Testis (tissue), 3 donors: ENCODE measurements around the gene MATN1. TPM values are rescaled to one million over a fixed set of nuclear protein-coding genes. Genes with fewer than 3 reads are reported as not detected.

ENCODE experiments used
- DNase-seq: peaks from one replicate; pipeline ENCODE4 v3.0.0-alpha.2; 2019
- H3K27ac ChIP-seq, 2 donors: fragments of 200-600 bp; sonication (generic); one replicate each; pipeline ENCODE4 v1.5.1; 2019
- H3K27me3 ChIP-seq: fragments of 200-600 bp; sonication (generic); one replicate; pipeline ENCODE4 v1.5.1; 2019
- H3K36me3 ChIP-seq: fragments of 200-600 bp; sonication (generic); one replicate; pipeline ENCODE4 v1.5.1; 2017; ENCODE audit warnings: low read depth; ENCODE audit errors: missing control alignments
- H3K4me1 ChIP-seq: fragments of 200-600 bp; sonication (generic); one replicate; pipeline ENCODE4 v1.5.1; 2019
- H3K4me3 ChIP-seq, 2 donors: fragments of 200-600 bp; sonication (generic); one replicate each; pipeline ENCODE4 v1.5.1; 2017 to 2019
- H3K9me3 ChIP-seq: fragments of 200-600 bp; sonication (generic); one replicate; pipeline ENCODE4 v1.5.1; 2017
- CTCF ChIP-seq, 3 experiments: fragments of 450-650 bp in 2 of 3; fragments of 200-600 bp in 1 of 3; sonication (generic) in 1 of 3; IDR thresholded peaks; one replicate each; pipeline ENCODE4 v1.5.1; 2016 to 2019; ENCODE audit warnings: antibody characterized with exemption in 3 of 3, mild to moderate bottlenecking in 2 of 3, moderate library complexity in 1 of 3
- POLR2A ChIP-seq: fragments of 450-650 bp; IDR thresholded peaks from one replicate; pipeline ENCODE4 v1.6.1; 2017; ENCODE audit warnings: antibody characterized with exemption, mild to moderate bottlenecking, moderate library complexity
- WGBS, 2 donors: methylation state at CpG; one replicate each; pipeline ENCODE4 v1.1.5; 2018; 5-methylcytosine and 5-hydroxymethylcytosine counted together
- intact Hi-C: fragments of 100-400 bp; cut with DNase I; formaldehyde crosslinking; loops from one replicate; pipeline ENCODE4 v1.15.1; 2023; ENCODE audit warnings: low total_unique reads
- polyA plus RNA-seq: library from polyadenylated mRNA; stranded (reverse); fragments of 350-450 nt; fragmentation: Illumina TruSeq; extraction: RNeasy Lipid Tissue Mini Kit (QIAGEN cat#74804); gene quantifications from one replicate; pipeline ENCODE4 v1.2.3, GENCODE V29; 2014; ENCODE audit warnings: low read depth, low replicate concordance; ENCODE audit not compliant: insufficient read depth
- total RNA-seq, 2 donors: library from RNA; depleted of rRNA; stranded (reverse); fragments of >200 nt; gene quantifications; one replicate each; pipeline ENCODE4 v1.2.3, GENCODE V29; 2016

The MATN1 gene
- total and polyA plus RNA-seq, 3 donors from 2014 or later: 0.32 to 0.62 (median 0.55) TPM

- no peaks in the 10 kb centered on the region for H3K27me3 ChIP-seq
- intact Hi-C loops: no loop called here
- no peaks in the 10 kb centered on the region for H3K4me1 ChIP-seq
- no peak for TF ChIP-seq CTCF (IDR thresholded peaks at IDR 0.05)
- TF ChIP-seq POLR2A: no peak
- DNase-seq: no peak
- H3K36me3 ChIP-seq: no peaks in the 10 kb centered on the region
- no peak overlapping the region for H3K27ac ChIP-seq
- WGBS, 2 donors: 80 to 85% methylated on average over 3 to 4 of the region's 4 CpGs
- H3K4me3 ChIP-seq: no peak overlapping the region
- H3K9me3 ChIP-seq: no peaks in the 10 kb centered on the region
These were observed 39.1 kb downstream of the MATN1 start for GRCh38 chr1:30684259-30684658.

GRCh38 chr1:30683699-30684098, 39.7 kb downstream of the MATN1 start:
- no peaks in the 10 kb centered on the region for H3K27me3 ChIP-seq
- TF ChIP-seq POLR2A (no peak), CTCF (IDR thresholded peaks at IDR 0.05) (no peak)
- no peaks in the 10 kb centered on the region for H3K36me3 ChIP-seq
- 84 to 85% methylated on average over 5 of the region's 5 CpGs for WGBS, 2 donors
- H3K4me3 ChIP-seq: no peak overlapping the region
- H3K27ac ChIP-seq: no peak overlapping the region
- DNase-seq: no peak
- intact Hi-C loops: no loop called here
- no peaks in the 10 kb centered on the region for H3K9me3 ChIP-seq
- no peaks in the 10 kb centered on the region for H3K4me1 ChIP-seq

GRCh38 chr1:30682396-30683275, 40.7 kb downstream of the MATN1 start:
- no peak for TF ChIP-seq CTCF (IDR thresholded peaks at IDR 0.05)
- no peak for TF ChIP-seq POLR2A
- H3K36me3 ChIP-seq: no peaks in the 10 kb centered on the region
- intact Hi-C loops: no loop called here
- H3K4me3 ChIP-seq: no peak overlapping the region
- H3K27ac ChIP-seq: no peak overlapping the region
- no peak for DNase-seq
- H3K4me1 ChIP-seq: no peaks in the 10 kb centered on the region
- H3K9me3 ChIP-seq: no peaks in the 10 kb centered on the region
- no peaks in the 10 kb centered on the region for H3K27me3 ChIP-seq
- WGBS, 2 donors: 78 to 83% methylated on average over 8 of the region's 8 CpGs

GRCh38 chr1:30681782-30682181, 41.6 kb downstream of the MATN1 start:
- DNase-seq: no peak
- H3K27ac ChIP-seq: no peak overlapping the region
- WGBS, 2 donors: 76 to 82% methylated on average over 3 of the region's 3 CpGs
- H3K9me3 ChIP-seq: no peaks in the 10 kb centered on the region
- TF ChIP-seq CTCF (IDR thresholded peaks at IDR 0.05): no peak
- no peak for TF ChIP-seq POLR2A
- intact Hi-C loops: no loop called here
- H3K27me3 ChIP-seq: no peaks in the 10 kb centered on the region
- no peaks in the 10 kb centered on the region for H3K36me3 ChIP-seq
- no peak overlapping the region for H3K4me3 ChIP-seq
- no peaks in the 10 kb centered on the region for H3K4me1 ChIP-seq

- intact Hi-C loops: no loop called here
- WGBS, 2 donors: 87 to 89% methylated on average over 7 of the region's 7 CpGs
- TF ChIP-seq CTCF (IDR thresholded peaks at IDR 0.05): no peak
- no peak for TF ChIP-seq POLR2A
- no peaks in the 10 kb centered on the region for H3K4me1 ChIP-seq
- DNase-seq: no peak
- no peak overlapping the region for H3K4me3 ChIP-seq
- H3K36me3 ChIP-seq: no peaks in the 10 kb centered on the region
- no peaks in the 10 kb centered on the region for H3K27me3 ChIP-seq
- H3K27ac ChIP-seq: no peak overlapping the region
- no peaks in the 10 kb centered on the region for H3K9me3 ChIP-seq
These were observed 42.5 kb downstream of the MATN1 start for GRCh38 chr1:30680879-30681278.
